Kasumi-1 (cell line): Measurements from ENCODE around the gene NLRP6.
"Not testable (repeated sequence)": the region's sequence is repeated elsewhere in the genome, so short reads cannot be mapped to it uniquely, and the experiment has no call there.

Source experiments
- DNase-seq, 2 experiments: peaks; one replicate each; lab custom pipeline; 2025; lab: John Stamatoyannopoulos, UW

NLRP6 gene

GRCh38 chr11:282171-282570, 4.0 kb downstream of the NLRP6 start:
- no peak for DNase-seq

GRCh38 chr11:282630-283360, 4.6 kb downstream of the NLRP6 start:
- no peak for DNase-seq

- no peak for DNase-seq
Measured at GRCh38 chr11:283405-284104, 5.3 kb downstream of the NLRP6 start.

- DNase-seq, result no peak
Measured at GRCh38 chr11:284105-285020, 6.2 kb downstream of the NLRP6 start.

GRCh38 chr11:285021-285893, 7.0 kb downstream of the NLRP6 start:
- no peak for DNase-seq

GRCh38 chr11:285894-286220, 7.7 kb downstream of the NLRP6 start:
- DNase-seq, result no peak

- DNase-seq, result not testable (repeated sequence)
Measured at GRCh38 chr11:286977-287820, 9.0 kb downstream of the NLRP6 start.

GRCh38 chr11:287821-288477, 9.7 kb downstream of the NLRP6 start:
- no peak for DNase-seq

GRCh38 chr11:288478-289397, 10.5 kb downstream of the NLRP6 start, which contains the start of gene PGGHG:
Gene PGGHG, plus strand, starts transcription at chr11:289126. Its CDS starts 691 bp downstream, at chr11:289817.
- peak; percentile 25 to 55 for DNase-seq

GRCh38 chr11:289398-289711, 11.1 kb downstream of the NLRP6 start:
- no peak for DNase-seq

GRCh38 chr11:289712-290620, 11.8 kb downstream of the NLRP6 start:
- DNase-seq, result no peak

GRCh38 chr11:290621-291231, 12.5 kb downstream of the NLRP6 start:
- no peak for DNase-seq

GRCh38 chr11:291281-292210, 13.3 kb downstream of the NLRP6 start:
- DNase-seq, result no peak

GRCh38 chr11:292211-293121, 14.3 kb downstream of the NLRP6 start:
- DNase-seq, result no peak

- DNase-seq, result no peak
Measured at GRCh38 chr11:293271-293851, 15.2 kb downstream of the NLRP6 start.
